ENCODE measurements around the gene UBR4. TPM values are rescaled to one million over a fixed set of nuclear protein-coding genes. Genes with fewer than 3 reads are reported as not detected.

The UBR4 gene
- total and polyA plus RNA-seq, 3 donors from 2014 or later, result 301 to 708 (median 613) TPM

- peaks cover 5% of the 10 kb centered on the region for H3K4me1 ChIP-seq
- WGBS, 2 donors, result 86 to 90% methylated on average over 3 of the region's 3 CpGs
- no peaks in the 10 kb centered on the region for H3K36me3 ChIP-seq (ENCODE audit: low read depth, missing control alignments)
- H3K9me3 ChIP-seq, result no peaks in the 10 kb centered on the region
- H3K27me3 ChIP-seq, result no peaks in the 10 kb centered on the region
- intact Hi-C loops (cut with DNase I; ENCODE audit: low total_unique reads), result no loop called here
- H3K4me3 ChIP-seq, result no peak overlapping the region
- TF ChIP-seq CTCF (IDR thresholded peaks at IDR 0.05) (no peak), POLR2A (IDR thresholded peaks at IDR 0.05) (no peak)
- no peak for DNase-seq
- no peak overlapping the region for H3K27ac ChIP-seq
Observed at GRCh38 chr1:19080721-19081120, 129.3 kb downstream of the UBR4 start.

GRCh38 chr1:19079541-19080472 is 130.3 kb downstream of the UBR4 start:
- Histone ChIP-seq H3K27ac (peak overlapping the region in 1 of 2 donors; percentile 25), H3K27me3 (no peaks in the 10 kb centered on the region), H3K4me3 (no peak overlapping the region), H3K36me3 (ENCODE audit: low read depth, missing control alignments) (no peaks in the 10 kb centered on the region), H3K4me1 (peaks cover 9% of the 10 kb centered on the region), H3K9me3 (no peaks in the 10 kb centered on the region)
- TF ChIP-seq POLR2A (IDR thresholded peaks at IDR 0.05) (no peak), CTCF (IDR thresholded peaks at IDR 0.05) (no peak)
- intact Hi-C loops (cut with DNase I; ENCODE audit: low total_unique reads), result no loop called here
- WGBS, 2 donors, result 76 to 89% methylated on average over 13 to 16 of the region's 16 CpGs
- no peak for DNase-seq

GRCh38 chr1:19078536-19078935 is 131.5 kb downstream of the UBR4 start:
- H3K27ac ChIP-seq, result no peak overlapping the region
- WGBS, 2 donors, result 88 to 96% methylated on average over 4 of the region's 4 CpGs
- no peaks in the 10 kb centered on the region for H3K36me3 ChIP-seq (ENCODE audit: low read depth, missing control alignments)
- H3K4me1 ChIP-seq, result peaks cover 13% of the 10 kb centered on the region
- H3K4me3 ChIP-seq, result no peak overlapping the region
- H3K27me3 ChIP-seq, result no peaks in the 10 kb centered on the region
- TF ChIP-seq POLR2A (IDR thresholded peaks at IDR 0.05), result no peak
- no peak for TF ChIP-seq CTCF (IDR thresholded peaks at IDR 0.05)
- intact Hi-C loops (cut with DNase I; ENCODE audit: low total_unique reads), result no loop called here
- DNase-seq, result no peak
- no peaks in the 10 kb centered on the region for H3K9me3 ChIP-seq

GRCh38 chr1:19076841-19077616 is 133.0 kb downstream of the UBR4 start:
- whole genome bisulfite sequencing, 2 donors, result 91 to 93% methylated on average over 19 to 20 of the region's 20 CpGs
- intact Hi-C loops (cut with DNase I; ENCODE audit: low total_unique reads), result no loop called here

More at GRCh38 chr1:19076841-19077616, 133.0 kb downstream of the UBR4 start:
- H3K4me1 ChIP-seq, result peaks cover 14% of the 10 kb centered on the region
- no peaks in the 10 kb centered on the region for H3K9me3 ChIP-seq
- no peak for DNase-seq
- TF ChIP-seq POLR2A (IDR thresholded peaks at IDR 0.05) (no peak), CTCF (IDR thresholded peaks at IDR 0.05) (no peak)
- H3K4me3 ChIP-seq, result no peak overlapping the region
- H3K27me3 ChIP-seq, result no peaks in the 10 kb centered on the region
- H3K36me3 ChIP-seq (ENCODE audit: low read depth, missing control alignments), result no peaks in the 10 kb centered on the region
- no peak overlapping the region for H3K27ac ChIP-seq
